HG03196 (cell line): Measurements from ENCODE around the gene ZNF385D.
"Not testable (repeated sequence)": the region's sequence is repeated elsewhere in the genome, so short reads cannot be mapped to it uniquely, and the experiment has no call there.

Source experiments
- ATAC-seq: cut with Tn5 transposase; IDR thresholded peaks from one replicate; pipeline ENCODE4 v1.9.1; 2021; ENCODE audit not compliant: unreplicated experiment

ZNF385D gene

DNA sequence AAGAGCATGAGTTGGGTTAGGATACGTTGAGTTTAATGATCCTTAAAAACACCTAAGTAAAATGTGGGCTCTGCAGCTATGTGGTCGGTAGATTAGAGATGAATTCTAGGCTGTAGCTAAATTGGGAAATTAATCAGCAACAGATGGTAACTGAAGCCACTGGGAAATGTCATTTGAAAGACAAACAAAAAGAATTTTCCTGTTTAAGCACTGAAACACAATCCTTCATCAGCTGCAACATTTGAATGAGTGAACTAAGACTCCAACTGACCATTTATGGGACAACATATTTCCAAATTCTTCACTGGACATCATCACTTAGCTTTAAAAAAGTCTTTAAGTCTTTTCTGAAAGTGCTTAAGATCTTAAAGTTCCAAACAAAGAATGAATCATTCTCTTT lies 226.9 kb downstream of the ZNF385D start:
- ATAC-seq, result no peak

DNA sequence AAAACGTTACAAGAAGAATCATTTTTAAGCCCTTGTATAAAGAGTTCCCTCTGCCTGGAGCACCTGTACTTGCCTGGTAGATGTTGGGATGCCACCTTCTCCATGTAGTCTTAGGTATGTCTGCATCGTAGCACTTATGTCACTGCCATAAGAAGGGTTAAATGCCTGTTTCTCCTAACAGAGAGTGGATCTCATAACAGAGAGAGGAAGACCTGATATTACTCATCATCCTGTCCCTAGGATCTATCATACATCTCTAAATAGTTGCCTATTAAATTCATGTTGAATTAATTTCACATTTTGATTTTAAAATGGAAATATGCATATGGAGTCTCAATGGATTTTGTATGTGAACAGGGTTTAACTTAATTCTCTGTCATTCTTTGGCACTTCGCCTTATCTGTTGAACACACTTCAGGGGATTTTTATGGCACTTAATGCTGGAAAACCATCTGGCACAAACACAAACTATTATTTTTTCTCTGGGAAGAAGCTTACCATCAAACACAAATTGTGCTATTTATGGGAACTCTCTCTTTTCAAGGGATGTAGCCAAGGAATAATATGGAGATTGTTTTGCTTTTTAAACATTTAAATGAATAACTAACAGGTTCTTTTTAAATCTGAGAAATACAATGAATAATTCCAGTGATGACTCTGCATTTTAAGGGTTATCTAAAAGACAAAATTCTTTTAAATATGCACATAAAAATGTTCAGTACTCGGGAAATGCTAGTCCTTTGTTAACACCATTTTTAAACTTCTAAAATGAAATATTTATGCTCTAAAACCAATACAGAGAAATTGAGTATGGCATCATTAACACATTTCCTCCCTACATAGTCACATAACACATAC lies 230.7 kb downstream of the ZNF385D start:
- ATAC-seq, result no peak

DNA sequence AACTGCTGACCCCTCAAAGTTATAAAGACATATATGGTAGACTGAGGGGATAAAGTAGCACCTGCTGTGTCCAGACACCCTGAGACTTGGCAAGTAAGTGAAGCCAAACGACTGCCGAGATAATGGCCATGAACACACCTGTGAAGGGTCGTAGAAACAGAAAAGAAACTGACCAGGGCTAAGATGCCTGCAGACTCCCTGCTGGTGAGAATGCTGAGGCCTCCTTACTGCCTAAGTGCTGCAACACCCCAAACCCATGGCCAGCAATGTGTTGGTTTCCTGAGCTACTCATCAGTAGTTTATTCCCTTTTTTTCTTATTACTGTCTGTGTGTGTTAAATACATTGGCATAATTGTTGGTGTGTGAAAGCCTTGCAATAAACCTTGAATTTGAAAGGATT lies 233.8 kb downstream of the ZNF385D start:
- no peak for ATAC-seq

DNA sequence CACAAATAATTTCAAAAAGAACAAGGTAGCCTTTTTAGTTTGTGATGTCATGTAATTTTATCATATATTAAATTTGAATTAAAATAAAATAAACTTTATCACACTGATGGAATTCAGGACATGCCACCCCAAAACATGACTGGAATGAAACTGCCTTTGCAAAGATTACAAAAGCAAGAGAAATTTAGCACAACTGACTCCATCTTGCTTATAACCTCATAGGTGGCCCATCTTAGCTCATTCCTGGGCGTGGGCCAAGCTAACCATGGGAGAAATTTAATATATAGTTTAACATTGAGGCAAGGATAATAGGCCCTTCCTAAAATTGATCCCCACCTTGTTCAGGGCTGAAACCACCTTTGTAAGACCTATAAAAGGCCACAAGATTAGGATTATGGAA lies 235.6 kb downstream of the ZNF385D start:
- no peak for ATAC-seq

DNA sequence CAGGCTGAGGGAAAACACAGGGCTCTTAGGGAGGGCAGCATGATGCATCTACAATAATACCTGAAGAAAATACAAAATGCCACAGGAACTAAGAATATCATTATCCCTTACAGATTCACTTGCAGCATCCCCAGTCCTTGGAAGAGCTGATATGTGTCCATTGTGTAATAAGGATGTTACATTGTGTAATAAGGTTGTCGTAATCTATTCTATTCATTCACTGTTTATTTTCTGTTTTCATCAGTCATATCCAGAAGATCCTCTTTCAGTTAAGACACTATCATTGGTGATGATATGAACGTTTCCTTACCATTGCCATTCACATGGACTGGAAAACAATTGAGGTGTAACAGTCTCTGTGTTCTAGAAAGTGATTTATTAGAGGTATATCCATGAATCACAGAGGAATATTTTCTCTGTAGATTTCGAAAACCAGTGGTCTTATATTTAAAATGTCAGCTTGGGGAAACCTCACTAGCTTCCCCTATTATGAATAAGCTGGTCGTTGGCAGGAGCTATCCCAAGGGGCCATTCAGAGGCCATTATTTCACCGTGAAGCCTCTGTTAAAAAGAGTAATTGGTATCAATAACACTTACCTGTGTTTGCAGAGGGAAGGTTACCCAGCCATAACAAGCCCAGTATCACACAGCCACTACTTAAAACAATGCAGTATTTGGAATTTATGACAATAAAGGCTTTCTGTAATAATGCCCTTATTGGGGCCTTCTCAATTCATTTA lies 241.1 kb downstream of the ZNF385D start:
- ATAC-seq, result no peak

DNA sequence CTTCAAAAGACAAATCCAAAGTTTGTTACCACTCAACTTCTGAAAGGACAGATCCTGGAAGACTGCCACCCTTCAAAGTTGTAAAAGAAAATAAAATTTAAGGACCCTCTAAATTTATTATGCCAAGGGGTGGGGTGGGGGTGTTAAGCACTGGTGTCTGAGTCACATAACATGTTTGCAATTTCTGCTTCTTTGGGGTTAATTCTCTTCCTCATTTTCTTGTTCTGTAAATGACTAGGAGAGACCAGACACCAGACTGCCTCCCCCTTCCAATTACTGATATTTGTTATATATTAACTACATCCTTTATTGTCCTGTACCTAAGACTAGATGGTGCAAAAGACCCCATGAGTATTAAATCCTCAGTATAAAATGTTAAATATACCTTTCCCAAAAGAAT lies 242.8 kb downstream of the ZNF385D start:
- ATAC-seq, result no peak

DNA sequence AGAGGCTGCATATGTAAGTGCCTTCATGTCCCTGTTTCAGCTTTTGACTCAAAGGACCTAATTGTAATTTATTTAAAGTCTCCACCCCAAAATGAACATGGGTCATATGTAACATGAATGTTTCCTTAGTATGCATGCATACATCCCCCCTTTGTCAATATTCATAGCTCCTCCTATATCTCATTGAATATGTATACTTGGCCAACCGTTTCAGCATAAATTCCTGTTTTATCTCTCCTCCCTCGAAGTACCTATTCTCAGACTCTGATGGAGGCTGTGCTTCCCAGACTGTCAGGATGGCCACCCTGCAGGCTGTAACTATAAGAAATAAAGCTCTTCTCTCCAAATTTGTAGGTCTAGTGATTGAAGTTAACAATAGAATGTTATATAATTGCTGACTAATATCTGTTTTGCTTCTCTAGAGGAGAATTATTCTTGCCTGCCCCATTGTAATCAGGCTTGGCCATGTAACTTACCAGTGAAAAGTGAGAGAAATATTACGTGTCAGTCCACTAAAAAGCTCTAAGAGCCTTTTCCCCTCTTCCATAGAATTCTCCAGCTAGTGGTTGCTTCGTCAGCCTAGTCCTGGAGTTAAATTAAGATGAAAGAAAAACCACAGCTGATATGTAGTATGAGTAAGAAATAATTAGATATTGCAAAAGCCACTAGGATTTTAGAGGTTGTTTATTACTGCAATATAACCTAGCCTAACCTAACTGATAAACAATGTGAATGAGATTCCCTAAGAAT lies 245.1 kb downstream of the ZNF385D start:
- ATAC-seq, result no peak

DNA sequence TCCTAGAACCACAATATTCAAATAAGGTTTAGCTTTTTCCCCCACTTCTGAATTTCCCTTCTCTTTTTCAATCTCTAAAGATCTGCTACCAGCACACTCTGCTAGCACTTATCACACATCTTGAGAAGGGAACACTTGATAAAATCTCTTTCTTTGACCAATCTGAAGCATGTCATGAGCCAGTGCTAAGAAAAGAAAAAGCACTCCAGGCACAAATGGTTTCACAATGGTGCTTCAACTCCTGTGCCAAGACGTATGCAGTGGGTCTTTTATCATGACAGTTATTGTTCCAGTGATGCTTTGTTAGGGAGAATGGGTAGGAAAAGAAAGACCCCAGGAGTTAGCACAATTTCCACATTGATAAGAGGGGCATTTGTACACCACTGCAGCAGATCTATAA lies 248.4 kb downstream of the ZNF385D start:
- no peak for ATAC-seq

DNA sequence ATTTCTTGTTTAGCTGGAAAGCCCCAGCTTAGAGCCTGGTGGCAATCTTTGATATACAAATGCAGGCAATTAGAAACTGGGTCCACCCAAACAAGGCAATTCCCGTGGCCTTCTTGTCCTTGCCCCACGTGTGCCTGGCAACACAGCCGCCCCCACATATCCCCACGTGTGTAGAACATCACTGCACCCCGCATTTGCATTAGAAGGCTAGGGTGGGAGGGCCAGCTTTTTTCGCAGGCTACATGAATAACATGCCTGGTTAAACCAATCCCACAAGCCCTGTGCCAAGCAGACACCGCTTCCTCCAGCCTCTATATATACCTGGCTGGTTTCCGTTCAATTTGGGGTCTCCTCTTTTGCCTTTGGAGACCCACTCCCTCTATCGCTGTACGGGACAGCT lies 250.2 kb downstream of the ZNF385D start:
- ATAC-seq, result no peak

DNA sequence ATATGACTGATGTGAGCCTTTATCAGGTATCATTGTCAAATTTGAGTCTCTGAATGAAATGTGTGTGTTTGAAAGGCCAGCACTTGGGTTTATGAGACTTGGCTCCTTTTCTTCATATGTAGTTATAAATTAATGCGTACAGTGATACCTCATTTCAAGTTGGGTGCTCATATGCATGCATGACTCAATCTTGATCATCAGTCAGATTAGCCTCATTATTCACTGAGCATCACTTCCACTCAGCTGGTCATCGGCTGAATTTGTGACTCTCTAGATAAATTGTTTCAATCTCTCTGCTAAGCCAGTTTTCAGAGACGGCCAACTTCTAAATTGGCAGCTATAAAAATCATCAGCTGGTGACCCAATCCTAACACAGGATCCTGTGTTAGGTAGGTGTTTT lies 260.3 kb downstream of the ZNF385D start:
- ATAC-seq, result not testable (repeated sequence)

DNA sequence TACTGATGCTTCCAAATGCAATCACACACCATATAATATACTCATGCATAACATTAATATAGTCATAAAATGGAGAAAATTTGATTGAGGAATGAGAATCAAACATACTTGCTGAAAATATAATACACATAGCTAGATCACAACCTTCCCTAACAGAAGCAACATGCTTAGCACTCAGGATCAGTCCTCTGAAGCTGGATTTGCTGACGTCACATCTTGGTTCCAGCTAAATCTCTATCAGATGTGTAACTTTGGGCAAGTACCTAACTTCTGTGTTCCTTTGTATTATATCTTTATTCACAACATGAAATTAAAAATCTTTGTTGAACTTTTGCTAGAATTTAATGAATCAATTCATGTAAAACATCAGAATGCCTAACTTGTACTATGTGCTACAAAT lies 263.5 kb downstream of the ZNF385D start:
- no peak for ATAC-seq

DNA sequence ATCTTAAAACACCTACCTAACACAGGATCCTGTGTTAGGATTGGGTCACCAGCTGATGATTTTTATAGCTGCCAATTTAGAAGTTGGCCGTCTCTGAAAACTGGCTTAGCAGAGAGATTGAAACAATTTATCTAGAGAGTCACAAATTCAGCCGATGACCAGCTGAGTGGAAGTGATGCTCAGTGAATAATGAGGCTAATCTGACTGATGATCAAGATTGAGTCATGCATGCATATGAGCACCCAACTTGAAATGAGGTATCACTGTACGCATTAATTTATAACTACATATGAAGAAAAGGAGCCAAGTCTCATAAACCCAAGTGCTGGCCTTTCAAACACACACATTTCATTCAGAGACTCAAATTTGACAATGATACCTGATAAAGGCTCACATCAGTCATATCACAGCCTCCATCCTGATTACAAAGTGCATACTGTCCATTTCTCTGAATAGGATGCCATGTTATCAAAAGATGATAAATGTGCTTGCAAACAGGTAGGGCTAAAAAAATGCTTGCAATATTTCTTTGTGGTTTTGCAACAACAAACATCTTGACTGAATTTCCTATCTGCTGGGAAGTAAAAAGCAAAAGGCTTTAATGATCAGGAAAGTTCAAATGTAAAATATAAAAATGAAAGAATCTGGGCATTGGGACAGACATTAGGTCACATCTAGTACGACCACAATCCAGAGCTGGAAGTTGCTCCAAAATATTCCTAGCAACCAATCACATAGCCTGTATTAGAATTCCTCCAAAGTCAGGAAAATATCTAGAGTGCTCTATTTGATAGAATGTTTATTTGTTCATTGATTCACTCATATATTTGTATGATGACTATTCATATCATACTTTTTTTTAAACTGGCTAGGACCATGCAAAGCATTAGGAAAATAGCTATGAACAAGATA lies 264.7 kb downstream of the ZNF385D start:
- ATAC-seq, result not testable (repeated sequence)

DNA sequence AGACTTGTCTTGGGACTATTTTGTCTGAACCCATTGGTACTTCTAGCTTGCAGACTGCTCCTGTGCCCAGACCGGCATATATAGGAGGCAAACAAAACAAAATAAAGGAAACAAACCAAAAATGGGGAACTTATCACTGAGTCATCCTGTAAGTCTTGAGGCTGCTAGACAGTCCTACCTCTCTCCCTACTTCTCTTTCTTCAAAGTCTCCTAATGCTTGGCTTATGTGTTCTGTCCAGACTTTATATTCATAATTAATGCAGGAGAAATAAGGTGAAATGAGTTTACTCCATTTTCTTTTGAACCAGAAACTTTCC lies 266.2 kb downstream of the ZNF385D start:
- no peak for ATAC-seq

DNA sequence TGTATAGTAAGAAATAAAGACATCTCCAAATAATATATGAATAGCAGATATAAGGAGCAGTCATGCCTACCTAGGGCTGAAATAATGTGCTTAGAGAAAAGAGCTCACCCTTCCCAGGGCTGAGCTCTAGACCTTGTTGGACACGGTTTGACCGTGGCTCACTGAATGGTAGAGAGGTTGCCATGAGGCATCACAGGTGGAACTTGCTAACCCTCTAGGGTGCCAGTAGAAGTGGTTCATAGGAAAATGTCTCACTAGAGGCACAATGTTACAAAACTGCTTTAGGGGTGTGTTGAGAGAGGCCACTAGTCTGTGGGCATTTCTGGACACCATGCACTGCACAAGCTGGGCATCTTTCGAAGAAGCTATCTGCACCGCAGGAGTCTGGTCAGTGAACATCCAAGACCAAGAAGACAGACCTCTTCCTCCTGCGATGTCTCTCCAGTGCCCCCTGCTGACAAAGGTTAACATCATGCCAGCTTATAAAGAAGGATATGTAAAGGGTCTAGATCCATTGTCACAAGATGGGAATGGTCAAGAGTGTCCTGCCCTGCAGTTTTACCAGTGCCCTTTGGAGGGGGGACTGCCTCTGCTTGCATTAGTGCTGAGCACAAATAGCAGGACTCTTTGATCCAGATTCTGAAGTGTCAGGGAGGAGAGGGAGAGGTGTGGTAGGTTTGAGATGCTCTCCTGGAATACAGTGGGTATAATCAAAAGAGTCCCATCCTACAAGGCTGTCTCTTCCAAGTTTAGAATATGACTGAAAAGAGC lies 266.8 kb downstream of the ZNF385D start:
- no peak for ATAC-seq

DNA sequence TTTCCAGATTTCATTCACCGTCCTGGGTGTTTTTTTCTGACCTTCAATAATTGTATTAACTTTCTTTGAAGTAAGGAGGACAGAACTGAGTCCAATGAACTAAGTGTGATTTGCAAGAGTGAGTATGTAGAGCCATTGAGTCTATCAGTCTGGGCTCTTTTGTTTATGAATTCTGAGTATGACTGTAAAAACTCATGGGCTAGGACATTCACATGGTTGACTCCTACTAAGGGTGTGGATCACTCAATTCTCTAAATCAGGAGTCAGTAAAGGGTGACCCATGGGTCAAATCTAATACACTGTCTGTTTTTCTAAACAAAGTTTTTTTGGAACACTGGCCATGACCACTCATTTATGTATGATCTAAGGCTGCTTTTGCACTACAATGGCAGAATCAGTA lies 269.0 kb downstream of the ZNF385D start:
- ATAC-seq, result no peak

DNA sequence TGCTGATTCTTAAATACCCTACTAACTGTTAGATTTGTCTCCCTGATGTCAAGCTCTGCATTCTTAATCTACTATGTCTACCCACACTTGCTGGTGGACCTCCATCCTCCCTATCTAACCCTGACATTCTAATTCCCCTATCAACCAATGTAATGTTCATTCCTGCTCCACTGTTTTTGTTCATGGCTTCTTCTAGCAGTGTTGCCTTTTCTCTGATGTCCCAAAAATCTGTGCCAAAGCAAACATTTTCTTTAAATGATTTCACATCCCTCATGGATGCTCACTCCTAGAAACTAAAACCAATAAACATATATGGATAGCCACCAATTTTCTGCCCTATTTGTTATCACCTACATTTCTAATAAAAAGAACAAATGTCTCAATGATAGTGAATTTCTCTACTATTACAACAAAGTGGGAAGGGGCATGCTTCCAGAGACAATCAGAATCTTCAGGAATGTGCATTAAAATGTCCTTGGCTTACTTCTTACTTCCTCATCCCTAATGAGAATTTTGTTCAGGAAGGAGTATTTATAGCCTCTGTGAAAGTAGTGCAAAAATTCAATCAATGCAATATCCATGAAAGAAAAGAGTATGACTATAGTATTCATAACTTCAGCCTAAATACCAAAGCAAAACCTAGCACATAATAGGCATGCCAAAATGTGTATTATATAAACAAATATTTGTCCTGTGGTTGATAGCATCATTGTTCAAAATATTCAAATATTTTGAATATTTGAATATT lies 273.3 kb downstream of the ZNF385D start:
- ATAC-seq, result no peak

DNA sequence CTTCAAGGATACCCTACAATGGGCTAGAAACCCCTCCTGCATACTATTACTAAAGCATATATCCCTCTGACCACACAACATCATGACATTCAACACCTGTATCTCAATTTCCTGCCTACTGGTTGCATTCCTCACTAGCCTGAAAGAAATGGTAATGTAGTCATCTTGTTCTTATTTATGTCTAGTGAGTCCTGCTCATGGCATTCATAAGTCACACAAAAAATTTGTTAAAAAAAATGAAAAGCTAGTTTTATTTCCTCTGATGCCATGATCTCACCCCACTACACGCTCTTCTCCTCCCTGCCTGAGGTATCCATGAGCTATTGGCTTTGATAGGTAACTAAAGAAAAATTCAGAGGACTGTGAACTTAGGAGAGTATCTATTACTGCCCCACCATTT lies 284.5 kb downstream of the ZNF385D start:
- no peak for ATAC-seq

DNA sequence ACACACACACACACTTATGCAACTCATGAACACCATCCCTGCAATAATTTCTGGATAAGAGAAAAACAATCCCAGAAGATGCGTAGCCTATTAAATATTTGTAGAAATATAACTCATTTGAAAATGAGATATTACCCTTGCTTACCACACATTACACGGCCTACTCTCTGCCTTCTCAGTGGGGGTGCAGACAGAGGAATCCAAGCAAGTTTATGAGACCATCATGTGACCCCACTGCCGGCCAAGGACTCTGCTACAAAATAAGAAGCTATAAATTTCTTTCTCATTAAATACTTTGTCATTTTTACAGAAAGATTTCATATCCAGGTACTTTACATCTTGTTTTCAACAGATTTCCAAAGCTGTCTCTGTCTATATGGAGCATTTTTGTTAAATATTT lies 286.3 kb downstream of the ZNF385D start:
- no peak for ATAC-seq

DNA sequence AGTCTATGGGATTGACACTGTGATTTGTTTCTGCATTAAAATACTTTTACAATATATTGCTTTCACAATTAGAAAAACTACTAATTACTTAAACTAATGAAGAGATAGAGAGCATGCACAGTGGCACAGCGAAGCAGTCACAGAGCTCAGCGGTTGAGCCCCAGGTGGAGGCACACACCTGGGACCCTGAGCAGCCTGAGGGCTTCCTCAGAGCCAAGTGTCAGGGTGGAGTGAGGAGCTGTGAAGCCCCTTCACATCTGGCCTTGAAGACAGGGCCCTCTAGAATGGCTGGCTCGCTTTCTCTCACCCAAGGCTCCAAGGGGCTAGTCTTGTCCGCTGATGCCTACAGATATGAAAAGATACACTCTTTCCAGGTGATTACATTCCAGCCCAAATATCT lies 287.7 kb downstream of the ZNF385D start:
- ATAC-seq, result no peak
